HG02610 (cell line): ENCODE results near the gene QARS1.

Experiments
- ATAC-seq: cut with Tn5 transposase; IDR thresholded peaks from one replicate; pipeline ENCODE4 v1.9.1; 2021; ENCODE audit warnings: mild to moderate bottlenecking, moderate library complexity; ENCODE audit not compliant: unreplicated experiment

Gene QARS1

DNA sequence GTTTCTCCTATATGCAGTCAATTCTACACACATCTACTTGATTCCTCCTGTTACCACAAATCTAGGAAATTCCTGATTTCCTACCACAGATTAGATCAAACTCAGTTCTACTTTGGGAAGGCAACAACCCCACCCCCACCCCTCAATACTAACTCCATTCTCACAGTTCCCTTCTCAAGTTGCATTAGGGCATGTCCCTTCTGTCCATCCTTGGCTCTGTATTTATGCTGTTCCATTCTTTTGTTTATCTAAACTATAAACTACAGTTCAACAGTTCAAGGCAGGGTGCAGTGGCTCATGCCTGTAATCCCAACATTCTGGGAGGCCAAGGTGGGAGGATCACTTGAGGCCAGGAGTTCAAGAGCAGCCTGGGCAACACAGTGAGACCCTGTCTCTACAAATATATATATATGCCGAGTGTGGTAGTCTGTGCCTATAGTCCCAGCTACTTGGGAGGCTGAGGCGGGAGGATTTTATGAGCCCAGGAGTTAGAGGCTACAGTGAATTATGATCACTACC, 50.2 kb downstream of the QARS1 start:
- no peak for ATAC-seq

DNA sequence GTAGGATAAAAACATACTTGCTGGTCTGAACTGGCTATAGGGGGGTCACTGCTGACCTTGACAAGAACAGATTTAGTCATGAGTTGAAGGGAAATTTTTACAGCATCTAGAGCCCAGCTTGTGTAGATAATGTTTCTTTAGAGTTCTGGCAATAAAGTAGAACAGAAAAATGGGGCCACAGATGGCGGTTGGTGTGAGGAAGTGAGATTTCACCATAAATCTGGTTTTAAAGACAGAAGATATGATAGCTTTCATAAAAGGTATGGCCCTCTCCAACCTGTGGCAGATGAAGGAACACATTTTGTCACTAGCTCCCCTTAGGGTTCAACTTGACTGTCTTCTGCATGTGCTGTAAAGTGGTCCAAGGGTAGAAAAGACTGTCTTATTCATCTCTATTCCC, 51.0 kb downstream of the QARS1 start:
- no peak for ATAC-seq
